ENCODE results near the gene ZNF460. TPM values are rescaled to one million over a fixed set of nuclear protein-coding genes. Genes with fewer than 3 reads are reported as not detected.

Gene ZNF460
- 90.5 and 92.4 TPM in 2 replicates for total RNA-seq
- total RNA-seq (2013) = 51.7 TPM
- polyA plus RNA-seq = 8.4 and 15.3 TPM in 2 replicates
- polyA minus RNA-seq = 128 and 183 TPM in 2 replicates

DNA sequence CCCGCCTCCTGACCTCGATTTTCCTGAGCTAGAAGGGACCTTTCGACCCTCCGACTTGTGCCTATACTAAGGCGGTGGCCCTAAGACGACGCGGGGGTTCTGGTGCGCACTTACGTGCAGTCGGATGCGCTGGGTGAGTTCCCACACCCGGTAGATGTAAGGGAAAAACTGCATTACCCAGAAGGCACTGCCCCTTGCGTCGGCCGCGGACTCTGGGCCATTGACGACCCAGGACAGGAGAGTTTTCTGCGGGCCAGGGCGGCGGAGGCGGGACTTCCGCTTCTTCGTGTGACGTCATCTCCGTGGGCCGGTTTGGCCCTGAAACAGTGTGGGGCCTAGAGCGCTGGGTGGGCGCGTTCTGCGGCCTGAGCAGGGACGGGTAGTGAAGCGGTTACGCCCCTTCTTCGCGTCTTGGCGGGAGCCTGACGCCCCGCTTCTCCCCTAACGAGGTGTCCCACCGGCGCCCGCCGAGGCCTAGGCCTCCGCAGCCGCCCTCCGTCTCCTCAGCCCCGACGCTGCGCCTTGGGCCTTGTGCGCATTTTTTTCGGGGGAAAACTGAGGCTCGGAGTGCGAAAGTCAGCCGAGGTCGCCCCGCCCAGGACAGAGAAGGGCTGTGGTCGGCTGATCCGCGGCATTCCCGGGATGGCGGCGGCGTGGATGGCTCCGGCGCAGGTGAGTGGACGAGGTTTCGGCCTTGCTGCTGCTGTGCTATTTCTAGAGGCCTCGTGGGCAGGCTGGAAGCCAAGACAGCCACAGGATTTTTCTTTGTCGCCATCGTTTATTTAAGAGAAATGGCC is at the start of gene ZNF460:
Gene ZNF460, plus strand, starts transcription at position 321 of the 797 bp plus-strand sequence. Its CDS starts 322 bp downstream, at position 643.
- Mint-ChIP-seq H3K27me3 (no peaks in the 10 kb centered on the region), H3K4me1 (peaks cover 35% of the 10 kb centered on the region), H3K9me3 (ENCODE audit: insufficient read depth) (no peaks in the 10 kb centered on the region), H3K27ac (no peak within 1 kb of the TSS), H3K4me3 (no peak within 1 kb of the TSS)
- peak within 1 kb of the TSS; percentile 100 for H3K9ac ChIP-seq (ENCODE audit: low read length)
- peak within 1 kb of the TSS; percentile 73 to 94 (median 91) for H3K4me3 ChIP-seq (ENCODE audit: control extremely low read depth in 1 of 5, extremely low read depth in 1 of 5, insufficient read depth in 1 of 5, low read depth in 2 of 5, low read length in 4 of 5)
- peaks cover 0 to 22% of the 10 kb centered on the region in 2 experiments for H3K36me3 ChIP-seq (replicated peaks in 1 of 2; ENCODE audit: control extremely low read depth in 1 of 2, control insufficient read depth in 1 of 2, extremely low read depth in 1 of 2, insufficient read depth in 2 of 2, low read length in 1 of 2)
- no peak for TF ChIP-seq EZH2 (IDR thresholded peaks at IDR 0.05; ENCODE audit: borderline replicate concordance, insufficient read depth, low read depth, low read length, poor library complexity, severe bottlenecking)
- TF ChIP-seq, protein P1, sequence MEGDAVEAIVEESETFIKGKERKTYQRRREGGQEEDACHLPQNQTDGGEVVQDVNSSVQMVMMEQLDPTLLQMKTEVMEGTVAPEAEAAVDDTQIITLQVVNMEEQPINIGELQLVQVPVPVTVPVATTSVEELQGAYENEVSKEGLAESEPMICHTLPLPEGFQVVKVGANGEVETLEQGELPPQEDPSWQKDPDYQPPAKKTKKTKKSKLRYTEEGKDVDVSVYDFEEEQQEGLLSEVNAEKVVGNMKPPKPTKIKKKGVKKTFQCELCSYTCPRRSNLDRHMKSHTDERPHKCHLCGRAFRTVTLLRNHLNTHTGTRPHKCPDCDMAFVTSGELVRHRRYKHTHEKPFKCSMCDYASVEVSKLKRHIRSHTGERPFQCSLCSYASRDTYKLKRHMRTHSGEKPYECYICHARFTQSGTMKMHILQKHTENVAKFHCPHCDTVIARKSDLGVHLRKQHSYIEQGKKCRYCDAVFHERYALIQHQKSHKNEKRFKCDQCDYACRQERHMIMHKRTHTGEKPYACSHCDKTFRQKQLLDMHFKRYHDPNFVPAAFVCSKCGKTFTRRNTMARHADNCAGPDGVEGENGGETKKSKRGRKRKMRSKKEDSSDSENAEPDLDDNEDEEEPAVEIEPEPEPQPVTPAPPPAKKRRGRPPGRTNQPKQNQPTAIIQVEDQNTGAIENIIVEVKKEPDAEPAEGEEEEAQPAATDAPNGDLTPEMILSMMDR (IDR thresholded peaks at IDR 0.05) = peak; percentile 9
- peaks cover 29 to 33% of the 10 kb centered on the region in 2 donors for H3K4me1 ChIP-seq (ENCODE audit: control insufficient read depth in 2 of 2, insufficient read depth in 2 of 2, low read length in 2 of 2)
- under 1% methylated on average over 71 of the region's 71 CpGs for WGBS (ENCODE audit: insufficient coverage)
- ChIA-PET CTCF (no interaction called here), POLR2A (interaction anchor here (0.5 to 1.5 kb wide), 4 partner anchors 23 to 614 kb away, joined by 3 to 6 read pairs (median 4); partner anchors contain the start of genes ZNF543 and ZNF805)
- H3K27me3 ChIP-seq (replicated peaks in 1 of 4; ENCODE audit: control extremely low read depth in 1 of 4, control insufficient read depth in 3 of 4, insufficient read depth in 4 of 4, low read length in 3 of 4) = no peaks in the 10 kb centered on the region
- ATAC-seq (ENCODE audit: low read depth) (peak; percentile 91), DNase-seq (peak; percentile 98)
- peak within 1 kb of the TSS; percentile 88 for H3K4me2 ChIP-seq (replicated peaks; ENCODE audit: low read depth, low read length, poor library complexity, severe bottlenecking)
- peaks cover 61% of the 10 kb centered on the region for H3K79me2 ChIP-seq (ENCODE audit: control insufficient read depth, insufficient read depth, low read length)
- H3K27ac ChIP-seq (ENCODE audit: low read length in 2 of 2) = peak within 1 kb of the TSS; percentile 98 to 100
- peak within 1 kb of the TSS; percentile 88 for H2AFZ ChIP-seq (ENCODE audit: insufficient read depth, low read depth, low read length, poor library complexity, severe bottlenecking)
- H4K20me1 ChIP-seq (ENCODE audit: control insufficient read depth, insufficient read depth, low read length, poor library complexity, severe bottlenecking) = peaks cover 33% of the 10 kb centered on the region
- H3K9me3 ChIP-seq (ENCODE audit: control extremely low read depth in 1 of 3, control insufficient read depth in 2 of 3, insufficient read depth in 1 of 3, low read length in 2 of 3) = no peaks in the 10 kb centered on the region
- intact Hi-C loops (cut with micrococcal nuclease) = loop anchor here (1.0 to 5.0 kb wide), 8 partner anchors 40 to 247 kb away; partner anchors contain the start of genes TRAPPC2B, ZNF304, ZNF419 and ZNF543

GRCh38 chr19:57231686-57232085 is 48.6 kb upstream of the ZNF460 start:
- intact Hi-C loops (cut with micrococcal nuclease) = no loop called here

More at GRCh38 chr19:57231686-57232085, 48.6 kb upstream of the ZNF460 start:
- peaks cover 6 to 8% of the 10 kb centered on the region in 2 donors for H3K4me1 ChIP-seq (ENCODE audit: control insufficient read depth in 2 of 2, insufficient read depth in 2 of 2, low read length in 2 of 2)
- H4K20me1 ChIP-seq (ENCODE audit: control insufficient read depth, insufficient read depth, low read length, poor library complexity, severe bottlenecking) = no peaks in the 10 kb centered on the region
- H3K4me3 ChIP-seq (ENCODE audit: control extremely low read depth in 1 of 5, extremely low read depth in 1 of 5, insufficient read depth in 1 of 5, low read depth in 2 of 5, low read length in 4 of 5) = no peak overlapping the region
- no peak overlapping the region for H2AFZ ChIP-seq (ENCODE audit: insufficient read depth, low read depth, low read length, poor library complexity, severe bottlenecking)
- H3K27me3 ChIP-seq (replicated peaks in 1 of 4; ENCODE audit: control extremely low read depth in 1 of 4, control insufficient read depth in 3 of 4, insufficient read depth in 4 of 4, low read length in 3 of 4) = no peaks in the 10 kb centered on the region
- CTCF ChIA-PET = no interaction called here
- H3K4me2 ChIP-seq (replicated peaks; ENCODE audit: low read depth, low read length, poor library complexity, severe bottlenecking) = no peak overlapping the region
- H3K9me3 Mint-ChIP-seq (ENCODE audit: insufficient read depth) = no peaks in the 10 kb centered on the region
- H3K79me2 ChIP-seq (ENCODE audit: control insufficient read depth, insufficient read depth, low read length) = no peaks in the 10 kb centered on the region
- ATAC-seq (ENCODE audit: low read depth) (no peak), DNase-seq (no peak)
- WGBS (ENCODE audit: insufficient coverage) = 85% methylated on average over 7 of the region's 9 CpGs
- H3K4me3 Mint-ChIP-seq = no peak overlapping the region
- no peak overlapping the region for H3K27ac Mint-ChIP-seq
- TF ChIP-seq EZH2 (IDR thresholded peaks at IDR 0.05; ENCODE audit: borderline replicate concordance, insufficient read depth, low read depth, low read length, poor library complexity, severe bottlenecking) = no peak
- TF ChIP-seq, protein P1 (IDR thresholded peaks at IDR 0.05) = no peak
- POLR2A ChIA-PET = no interaction called here
- H3K9ac ChIP-seq (ENCODE audit: low read length) = no peak overlapping the region
- peaks cover 8% of the 10 kb centered on the region for H3K4me1 Mint-ChIP-seq
- no peaks in the 10 kb centered on the region for H3K36me3 ChIP-seq (replicated peaks in 1 of 2; ENCODE audit: control extremely low read depth in 1 of 2, control insufficient read depth in 1 of 2, extremely low read depth in 1 of 2, insufficient read depth in 2 of 2, low read length in 1 of 2)
- H3K27ac ChIP-seq (ENCODE audit: low read length in 2 of 2) = no peak overlapping the region
- no peaks in the 10 kb centered on the region for H3K27me3 Mint-ChIP-seq
- peaks cover 0 to 10% (median 0%) of the 10 kb centered on the region in 3 donors for H3K9me3 ChIP-seq (ENCODE audit: control extremely low read depth in 1 of 3, control insufficient read depth in 2 of 3, insufficient read depth in 1 of 3, low read length in 2 of 3)
